GM19240 (cell line): ENCODE results near the gene ALAD.
"Not testable (repeated sequence)": the region's sequence is repeated elsewhere in the genome, so short reads cannot be mapped to it uniquely, and the experiment has no call there.

Experiments
- DNase-seq: peaks from one replicate; pipeline ENCODE4 v3.0.0; 2011; ENCODE audit warnings: low spot score; ENCODE audit not compliant: insufficient read length

ALAD gene

DNA sequence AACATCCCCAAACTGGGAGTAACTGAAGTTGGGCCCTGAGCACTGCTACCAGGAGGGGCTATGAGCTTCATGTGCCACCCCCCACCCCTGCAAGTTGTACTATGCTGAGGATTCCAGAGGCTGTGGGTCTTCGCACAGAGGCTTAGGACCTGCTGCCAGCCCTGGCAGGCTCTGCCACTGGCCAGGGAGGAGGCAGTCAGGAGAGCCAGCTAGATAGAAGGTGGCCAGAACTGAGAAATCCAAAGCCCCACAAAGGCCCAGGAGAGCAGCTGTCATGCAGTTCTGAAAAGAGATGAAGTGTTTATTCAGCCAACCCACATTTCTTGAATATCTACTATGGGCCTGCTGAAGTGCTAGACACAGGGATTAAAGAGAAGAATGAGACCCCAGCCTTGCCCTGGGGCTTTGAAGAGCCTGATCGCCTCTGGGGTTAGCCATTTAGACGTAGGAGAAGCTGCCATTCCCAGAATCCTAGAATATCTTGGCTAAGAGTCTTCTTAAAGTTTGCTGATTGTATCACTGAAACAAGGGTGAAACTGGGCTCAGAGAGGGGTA lies 1.4 kb downstream of the ALAD start:
- DNase-seq: no peak

DNA sequence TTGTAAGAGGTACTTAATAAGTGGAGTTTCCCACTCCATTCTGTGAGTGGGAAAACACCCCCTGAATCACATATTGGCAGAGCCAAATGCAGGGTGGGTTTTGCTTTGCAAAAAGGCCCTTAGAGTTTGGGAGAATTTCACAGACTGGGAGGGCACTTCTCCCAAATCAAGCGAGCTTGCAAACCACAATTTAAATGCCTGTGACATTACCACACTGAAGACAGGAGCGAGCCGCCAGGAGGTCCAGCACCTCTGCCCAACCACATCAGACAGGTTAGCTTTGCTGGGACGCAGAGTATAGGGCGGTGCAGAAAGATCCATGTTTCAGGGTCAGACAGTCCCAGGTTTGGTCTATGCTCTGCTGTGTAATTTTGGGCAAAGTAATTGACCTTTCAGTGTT lies 2.3 kb downstream of the ALAD start:
- DNase-seq: no peak

- DNase-seq: no peak
These were observed 3.9 kb downstream of the ALAD start for GRCh38 chr9:113397203-113397631.

- DNase-seq: no peak
These were observed 5.9 kb downstream of the ALAD start for GRCh38 chr9:113395000-113395861.

- DNase-seq: no peak
These were observed 7.8 kb downstream of the ALAD start for GRCh38 chr9:113393281-113393680.

GRCh38 chr9:113391917-113392316 lies 9.2 kb downstream of the ALAD start:
- DNase-seq: no peak

GRCh38 chr9:113390192-113390960 lies 10.7 kb downstream of the ALAD start:
- no peak for DNase-seq

GRCh38 chr9:113389451-113389850 lies 11.6 kb downstream of the ALAD start:
- DNase-seq: no peak

DNA sequence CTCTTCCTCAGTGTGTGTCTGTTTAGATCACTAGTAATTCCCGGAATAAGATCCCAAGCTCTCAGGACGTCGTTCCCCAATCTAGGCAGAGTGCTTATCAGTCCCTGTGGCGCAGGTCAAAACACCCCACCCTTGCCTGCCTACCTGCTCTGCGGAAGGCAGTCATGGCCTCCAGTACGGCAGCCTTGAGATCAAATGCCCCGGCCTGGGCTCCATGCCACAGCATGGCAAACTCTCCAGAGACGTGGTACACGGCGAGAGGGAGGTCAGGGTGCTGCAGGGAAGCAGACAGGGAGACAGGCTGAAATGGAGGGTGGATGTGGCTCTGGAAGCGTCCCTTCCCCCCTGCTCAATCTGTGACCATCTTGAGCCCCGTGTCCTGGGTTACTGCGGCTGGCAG lies 12.3 kb downstream of the ALAD start:
- DNase-seq: no peak

DNA sequence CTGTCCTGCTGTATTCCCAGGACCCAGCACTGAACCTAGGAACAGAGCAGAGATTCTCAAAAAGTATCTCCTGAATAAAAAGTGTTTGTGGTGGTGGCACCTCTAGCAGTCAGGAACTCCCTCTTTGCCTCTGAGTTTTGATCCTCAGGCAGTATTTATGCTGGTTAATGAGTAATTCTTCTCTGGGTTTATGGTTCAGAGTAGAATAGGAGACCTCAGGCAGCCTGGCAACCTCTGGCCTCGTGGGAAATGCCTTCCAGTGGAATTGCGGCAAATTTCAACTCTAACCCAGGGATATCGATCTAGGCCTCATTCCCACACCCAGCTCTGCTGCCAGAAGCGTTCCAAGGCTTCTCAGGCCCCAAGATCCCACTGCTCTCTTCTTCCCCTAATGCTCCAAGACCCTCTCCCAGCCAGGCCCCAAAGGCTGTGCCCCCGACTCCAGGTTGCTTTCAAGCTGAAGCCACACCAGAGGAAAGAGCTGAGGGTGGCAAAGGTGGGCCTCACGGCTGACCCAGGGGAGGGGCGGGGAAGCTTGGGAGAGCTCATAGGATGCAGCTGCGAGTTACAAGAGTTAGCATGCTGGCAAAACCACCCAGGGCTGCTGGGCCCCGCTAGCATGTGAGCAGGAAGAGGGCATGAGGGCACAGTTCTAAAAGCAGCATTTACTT lies 13.4 kb downstream of the ALAD start:
- DNase-seq: no peak

- DNase-seq: no peak
These were observed 14.3 kb downstream of the ALAD start for GRCh38 chr9:113386571-113387393.

GRCh38 chr9:113381909-113382411 lies 19.1 kb downstream of the ALAD start:
- no peak for DNase-seq

DNA sequence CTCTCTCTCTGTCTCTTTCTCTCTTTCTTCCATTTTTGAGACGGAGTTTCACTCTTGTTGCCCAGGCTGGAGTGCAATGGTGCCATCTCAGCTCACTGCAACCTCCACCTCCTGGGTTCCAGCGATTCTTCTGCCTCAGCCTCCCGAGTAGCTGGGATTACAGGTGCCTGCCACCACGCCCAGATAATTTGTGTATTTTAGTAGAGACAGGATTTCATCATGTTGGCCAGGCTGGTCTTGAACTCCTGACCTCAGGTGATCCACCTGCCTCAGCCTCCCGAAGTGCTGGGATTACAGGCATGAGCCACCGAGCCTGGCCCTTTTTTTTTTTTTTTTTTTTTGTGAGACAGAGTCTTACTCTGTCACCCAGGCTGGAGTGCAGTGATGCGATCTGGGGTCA lies 19.6 kb downstream of the ALAD start:
- DNase-seq: not testable (repeated sequence)

- no peak for DNase-seq
These were observed 20.2 kb downstream of the ALAD start for GRCh38 chr9:113380869-113381378.

- DNase-seq: not testable (repeated sequence)
These were observed 21.3 kb downstream of the ALAD start for GRCh38 chr9:113379829-113380210.

DNA sequence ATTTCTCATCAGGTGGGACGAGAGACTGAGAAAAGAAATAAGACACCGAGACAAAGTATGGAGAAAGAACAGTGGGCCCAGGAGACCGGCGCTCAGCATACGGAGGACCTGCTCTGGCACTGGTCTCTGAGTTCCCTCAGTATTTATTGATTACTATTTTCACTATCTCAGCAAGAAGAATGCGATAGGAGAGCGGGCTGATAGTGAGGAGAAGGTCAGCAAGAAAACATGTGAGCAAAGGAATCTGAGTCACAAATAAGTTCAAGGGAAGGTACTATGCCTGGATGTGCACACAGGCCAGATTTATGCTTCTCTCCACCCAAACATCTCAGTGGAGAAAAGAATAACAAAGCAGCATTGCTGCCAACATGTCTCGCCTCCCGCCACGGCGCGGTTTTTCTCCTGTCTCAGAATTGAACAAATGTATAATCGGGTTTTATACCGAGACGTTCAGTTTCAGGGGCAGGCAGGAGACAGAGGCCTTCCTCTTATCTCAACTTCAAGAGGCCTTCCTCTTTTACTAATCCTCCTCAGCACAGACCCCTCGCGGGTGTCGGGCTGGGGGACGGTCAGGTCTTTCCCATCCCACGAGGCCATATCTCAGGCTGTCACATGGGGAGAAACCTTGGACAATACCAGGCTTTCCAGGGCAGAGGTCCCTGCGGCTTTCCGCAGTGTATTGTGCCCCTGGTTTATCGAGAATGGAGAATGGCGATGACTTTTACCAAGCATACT lies 21.8 kb downstream of the ALAD start:
- DNase-seq: not testable (repeated sequence)

GRCh38 chr9:113376634-113377567 lies 24.2 kb downstream of the ALAD start, which contains the start of gene HDHD3:
HDHD3 (minus strand) TSS chr9:113376986; CDS start chr9:113374354, 2,632 bp downstream.
- peak; percentile 70 for DNase-seq
